Erythroblast (primary cell): Measurements from ENCODE around the gene PRKCZ.

Experiments used
- GATA1 ChIP-seq: IDR thresholded peaks from 2 replicates; pipeline ENCODE4 v1.6.1; 2011; ENCODE audit warnings: low read depth, mild to moderate bottlenecking, control low read depth, low read length, moderate library complexity
- POLR2A ChIP-seq: IDR thresholded peaks from 2 replicates; pipeline ENCODE4 v1.6.1; 2011; ENCODE audit warnings: mild to moderate bottlenecking, low read length

- no peak for TF ChIP-seq POLR2A
- TF ChIP-seq GATA1, result no peak
Measured at GRCh38 chr1:2039251-2039650, 11.0 kb upstream of the PRKCZ start.
